GM13976 (cell line): Measurements from ENCODE around the gene NEB.

Experiments
- DNase-seq: peaks from one replicate; pipeline ENCODE4 v3.0.0; 2012; ENCODE audit warnings: low spot score
- CTCF ChIP-seq: IDR thresholded peaks from 2 replicates; pipeline ENCODE4 v1.5.1; 2012; ENCODE audit warnings: borderline replicate concordance, mild to moderate bottlenecking; ENCODE audit not compliant: insufficient read depth; ENCODE audit errors: extremely low read depth, missing control alignments, control extremely low read depth
- in situ Hi-C: fragments of 300-500 bp; cut with MboI; formaldehyde crosslinking; loops from one replicate; pipeline ENCODE4 v1.12.0; 2022; ENCODE audit warnings: low sequenced_read_pairs, mixed read lengths, inconsistent platforms; ENCODE audit not compliant: unreplicated experiment

NEB gene

GRCh38 chr2:151638990-151639389, 95.3 kb downstream of the NEB start:
- no peak for TF ChIP-seq CTCF
- in situ Hi-C loops, result loop anchor here (25.0 kb wide), 1 partner anchor 373 kb away; no protein-coding TSS in a partner anchor
- DNase-seq, result no peak

- DNase-seq, result peak; percentile 31
- in situ Hi-C loops, result loop anchor here (25.0 kb wide), 1 partner anchor 374 kb away; no protein-coding TSS in a partner anchor
- no peak for TF ChIP-seq CTCF
Measured at GRCh38 chr2:151638191-151638933, 95.9 kb downstream of the NEB start.

- TF ChIP-seq CTCF, result no peak
- DNase-seq, result peak; percentile 13
- in situ Hi-C loops, result loop anchor here (25.0 kb wide), 1 partner anchor 375 kb away; no protein-coding TSS in a partner anchor
Measured at GRCh38 chr2:151637271-151637781, 97.0 kb downstream of the NEB start.

- TF ChIP-seq CTCF, result no peak
- in situ Hi-C loops, result loop anchor here (25.0 kb wide), 1 partner anchor 377 kb away; no protein-coding TSS in a partner anchor
- DNase-seq, result no peak
Measured at GRCh38 chr2:151634736-151635467, 99.4 kb downstream of the NEB start.

GRCh38 chr2:151632993-151633565, 101.2 kb downstream of the NEB start:
- TF ChIP-seq CTCF, result no peak
- DNase-seq, result peak; percentile 22
- in situ Hi-C loops, result loop anchor here (25.0 kb wide), 1 partner anchor 379 kb away; no protein-coding TSS in a partner anchor

- no peak for TF ChIP-seq CTCF
- no peak for DNase-seq
- in situ Hi-C loops, result loop anchor here (25.0 kb wide), 1 partner anchor 382 kb away; no protein-coding TSS in a partner anchor
Measured at GRCh38 chr2:151630372-151630771, 103.9 kb downstream of the NEB start.
